Endothelial cell of umbilical vein (primary cell): ENCODE data around the gene PVR.

ENCODE experiments used
- EZH2 ChIP-seq: IDR thresholded peaks from 2 replicates; pipeline ENCODE4 v1.6.1; 2012; ENCODE audit warnings: borderline replicate concordance, low read depth, mild to moderate bottlenecking, moderate library complexity, low read length, inconsistent platforms; ENCODE audit not compliant: severe bottlenecking
- FOS ChIP-seq: IDR thresholded peaks from 2 replicates; pipeline ENCODE4 v1.6.1; 2011; ENCODE audit warnings: mild to moderate bottlenecking, low read length, moderate library complexity, borderline replicate concordance; ENCODE audit not compliant: insufficient read depth
- MYC ChIP-seq: IDR thresholded peaks from one replicate; pipeline ENCODE4 v1.6.1; 2011; ENCODE audit warnings: mild to moderate bottlenecking, low read depth, low read length
- POLR2A ChIP-seq: IDR thresholded peaks from 2 replicates; pipeline ENCODE4 v1.6.1; 2012; ENCODE audit warnings: low read depth, mild to moderate bottlenecking, control low read depth, low read length
- POLR2AphosphoS5 ChIP-seq: IDR thresholded peaks from 2 replicates; pipeline ENCODE4 v1.6.1; 2012; ENCODE audit warnings: low read depth, mild to moderate bottlenecking, control low read depth, low read length, moderate library complexity; ENCODE audit not compliant: insufficient read depth
- TF ChIP-seq, protein P1 (sequence below), 2 donors: IDR thresholded peaks; 1 replicate in 1 of 2; 2 replicates in 1 of 2; pipeline ENCODE4 v1.5.1; 2011; ENCODE audit warnings: low read length in 2 of 2, mild to moderate bottlenecking in 2 of 2, moderate library complexity in 2 of 2, control low read depth in 1 of 2, inconsistent platforms in 1 of 2, low read depth in 1 of 2; ENCODE audit not compliant: insufficient read depth in 1 of 2; ENCODE audit errors: extremely low read depth in 1 of 2
- TF ChIP-seq, protein P2 (sequence below): IDR thresholded peaks from 2 replicates; pipeline ENCODE4 v1.6.1; 2011; ENCODE audit not compliant: insufficient read depth, insufficient read length

DNA sequence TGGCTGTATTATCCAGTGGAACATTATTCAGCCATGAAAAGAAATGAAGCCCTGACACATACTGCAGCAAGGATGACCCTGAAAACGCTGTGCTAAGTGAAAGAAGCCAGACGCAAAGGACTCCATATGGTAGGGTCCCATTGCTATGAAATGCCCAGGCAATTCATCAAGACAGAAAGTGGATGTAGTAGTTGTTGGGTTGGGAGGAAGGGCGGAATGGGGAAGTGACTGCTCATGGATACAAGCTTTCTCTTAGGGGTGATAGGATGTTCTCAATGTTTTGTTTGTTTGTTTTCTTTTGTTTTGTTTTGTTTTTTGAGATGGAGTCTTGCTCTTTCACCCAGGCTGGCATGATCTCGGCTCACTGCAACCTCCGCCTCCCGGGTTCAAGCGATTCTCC, 44.2 kb downstream of the PVR start:
- TF ChIP-seq POLR2AphosphoS5 (no peak), POLR2A (no peak), EZH2 (no peak), MYC (no peak), FOS (no peak)
- TF ChIP-seq, protein P1, sequence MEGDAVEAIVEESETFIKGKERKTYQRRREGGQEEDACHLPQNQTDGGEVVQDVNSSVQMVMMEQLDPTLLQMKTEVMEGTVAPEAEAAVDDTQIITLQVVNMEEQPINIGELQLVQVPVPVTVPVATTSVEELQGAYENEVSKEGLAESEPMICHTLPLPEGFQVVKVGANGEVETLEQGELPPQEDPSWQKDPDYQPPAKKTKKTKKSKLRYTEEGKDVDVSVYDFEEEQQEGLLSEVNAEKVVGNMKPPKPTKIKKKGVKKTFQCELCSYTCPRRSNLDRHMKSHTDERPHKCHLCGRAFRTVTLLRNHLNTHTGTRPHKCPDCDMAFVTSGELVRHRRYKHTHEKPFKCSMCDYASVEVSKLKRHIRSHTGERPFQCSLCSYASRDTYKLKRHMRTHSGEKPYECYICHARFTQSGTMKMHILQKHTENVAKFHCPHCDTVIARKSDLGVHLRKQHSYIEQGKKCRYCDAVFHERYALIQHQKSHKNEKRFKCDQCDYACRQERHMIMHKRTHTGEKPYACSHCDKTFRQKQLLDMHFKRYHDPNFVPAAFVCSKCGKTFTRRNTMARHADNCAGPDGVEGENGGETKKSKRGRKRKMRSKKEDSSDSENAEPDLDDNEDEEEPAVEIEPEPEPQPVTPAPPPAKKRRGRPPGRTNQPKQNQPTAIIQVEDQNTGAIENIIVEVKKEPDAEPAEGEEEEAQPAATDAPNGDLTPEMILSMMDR (IDR thresholded peaks at IDR 0.05; ENCODE audit: extremely low read depth in 1 of 2, insufficient read depth in 1 of 2, low read depth in 1 of 2, low read length in 2 of 2): no peak
- TF ChIP-seq, protein P2, sequence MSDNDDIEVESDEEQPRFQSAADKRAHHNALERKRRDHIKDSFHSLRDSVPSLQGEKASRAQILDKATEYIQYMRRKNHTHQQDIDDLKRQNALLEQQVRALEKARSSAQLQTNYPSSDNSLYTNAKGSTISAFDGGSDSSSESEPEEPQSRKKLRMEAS: no peak
